ENCODE measurements around the gene ACP2. TPM values are rescaled to one million over a fixed set of nuclear protein-coding genes. Genes with fewer than 3 reads are reported as not detected.

The ACP2 gene
- total RNA-seq (2014; rRNA removed; shearing (Covaris generic)): 38.8 and 44.8 TPM in 2 replicates
- 87.9 and 106 TPM in 2 replicates for polyA plus RNA-seq (2015; cell fraction: cytosol; rRNA removed)
- 54.4 and 54.6 TPM in 2 replicates for polyA plus RNA-seq (2015; cell fraction: nucleus; rRNA removed)

- in situ Hi-C loops (cut with HindIII; ENCODE audit: low pct_unique_long_range_greater_than_20kb, low sequenced_read_pairs): no loop called here
- peak; percentile 87 for DNase-seq (ENCODE audit: low read depth, low spot score)
Measured at GRCh38 chr11:47248664-47249377, at the start of gene ACP2. ACP2 (minus strand) TSS chr11:47248814; CDS start chr11:47248789, 25 bp downstream.

GRCh38 chr11:47296045-47296444, 47.4 kb upstream of the ACP2 start:
- no peak for DNase-seq (ENCODE audit: low read depth, low spot score)
- in situ Hi-C loops (cut with HindIII; ENCODE audit: low pct_unique_long_range_greater_than_20kb, low sequenced_read_pairs): no loop called here

- in situ Hi-C loops (cut with HindIII; ENCODE audit: low pct_unique_long_range_greater_than_20kb, low sequenced_read_pairs): no loop called here
- no peak for DNase-seq (ENCODE audit: low read depth, low spot score)
Measured at GRCh38 chr11:47295385-47295784, 46.8 kb upstream of the ACP2 start.

GRCh38 chr11:47289856-47290255, 41.2 kb upstream of the ACP2 start:
- DNase-seq (ENCODE audit: low read depth, low spot score): no peak
- in situ Hi-C loops (cut with HindIII; ENCODE audit: low pct_unique_long_range_greater_than_20kb, low sequenced_read_pairs): no loop called here

- in situ Hi-C loops (cut with HindIII; ENCODE audit: low pct_unique_long_range_greater_than_20kb, low sequenced_read_pairs): no loop called here
- DNase-seq (ENCODE audit: low read depth, low spot score): no peak
Measured at GRCh38 chr11:47288066-47288465, 39.5 kb upstream of the ACP2 start.

- in situ Hi-C loops (cut with HindIII; ENCODE audit: low pct_unique_long_range_greater_than_20kb, low sequenced_read_pairs): no loop called here
- no peak for DNase-seq (ENCODE audit: low read depth, low spot score)
Measured at GRCh38 chr11:47285969-47286770, 37.6 kb upstream of the ACP2 start.

- in situ Hi-C loops (cut with HindIII; ENCODE audit: low pct_unique_long_range_greater_than_20kb, low sequenced_read_pairs): no loop called here
- no peak for DNase-seq (ENCODE audit: low read depth, low spot score)
Measured at GRCh38 chr11:47284151-47284550, 35.5 kb upstream of the ACP2 start.

- DNase-seq (ENCODE audit: low read depth, low spot score): no peak
- in situ Hi-C loops (cut with HindIII; ENCODE audit: low pct_unique_long_range_greater_than_20kb, low sequenced_read_pairs): no loop called here
Measured at GRCh38 chr11:47282462-47282861, 33.8 kb upstream of the ACP2 start.

- DNase-seq (ENCODE audit: low read depth, low spot score): no peak
- in situ Hi-C loops (cut with HindIII; ENCODE audit: low pct_unique_long_range_greater_than_20kb, low sequenced_read_pairs): no loop called here
Measured at GRCh38 chr11:47280860-47281259, 32.2 kb upstream of the ACP2 start.

- DNase-seq (ENCODE audit: low read depth, low spot score): no peak
- in situ Hi-C loops (cut with HindIII; ENCODE audit: low pct_unique_long_range_greater_than_20kb, low sequenced_read_pairs): no loop called here
Measured at GRCh38 chr11:47280099-47280498, 31.5 kb upstream of the ACP2 start.

- in situ Hi-C loops (cut with HindIII; ENCODE audit: low pct_unique_long_range_greater_than_20kb, low sequenced_read_pairs): no loop called here
- DNase-seq (ENCODE audit: low read depth, low spot score): no peak
Measured at GRCh38 chr11:47278769-47279168, 30.2 kb upstream of the ACP2 start.

GRCh38 chr11:47278058-47278457, 29.4 kb upstream of the ACP2 start:
- in situ Hi-C loops (cut with HindIII; ENCODE audit: low pct_unique_long_range_greater_than_20kb, low sequenced_read_pairs): no loop called here
- DNase-seq (ENCODE audit: low read depth, low spot score): no peak

- in situ Hi-C loops (cut with HindIII; ENCODE audit: low pct_unique_long_range_greater_than_20kb, low sequenced_read_pairs): no loop called here
Measured at GRCh38 chr11:47276923-47277322, 28.3 kb upstream of the ACP2 start.

GRCh38 chr11:47274495-47275235, 26.1 kb upstream of the ACP2 start:
- no peak for DNase-seq (ENCODE audit: low read depth, low spot score)
- in situ Hi-C loops (cut with HindIII; ENCODE audit: low pct_unique_long_range_greater_than_20kb, low sequenced_read_pairs): no loop called here

More at GRCh38 chr11:47276923-47277322, 28.3 kb upstream of the ACP2 start:
- DNase-seq (ENCODE audit: low read depth, low spot score): no peak

- DNase-seq (ENCODE audit: low read depth, low spot score): no peak
- in situ Hi-C loops (cut with HindIII; ENCODE audit: low pct_unique_long_range_greater_than_20kb, low sequenced_read_pairs): no loop called here
Measured at GRCh38 chr11:47272706-47273105, 24.1 kb upstream of the ACP2 start.

- DNase-seq (ENCODE audit: low read depth, low spot score): no peak
- in situ Hi-C loops (cut with HindIII; ENCODE audit: low pct_unique_long_range_greater_than_20kb, low sequenced_read_pairs): no loop called here
Measured at GRCh38 chr11:47271961-47272661, 23.5 kb upstream of the ACP2 start.

- DNase-seq (ENCODE audit: low read depth, low spot score): no peak
- in situ Hi-C loops (cut with HindIII; ENCODE audit: low pct_unique_long_range_greater_than_20kb, low sequenced_read_pairs): no loop called here
Measured at GRCh38 chr11:47271328-47271727, 22.7 kb upstream of the ACP2 start.

Measured in SK-MEL-5 (cell line).